ENCODE measurements around the gene PLTP.
"Not testable (repeated sequence)": the region's sequence is repeated elsewhere in the genome, so short reads cannot be mapped to it uniquely, and the experiment has no call there.

The PLTP gene

DNA sequence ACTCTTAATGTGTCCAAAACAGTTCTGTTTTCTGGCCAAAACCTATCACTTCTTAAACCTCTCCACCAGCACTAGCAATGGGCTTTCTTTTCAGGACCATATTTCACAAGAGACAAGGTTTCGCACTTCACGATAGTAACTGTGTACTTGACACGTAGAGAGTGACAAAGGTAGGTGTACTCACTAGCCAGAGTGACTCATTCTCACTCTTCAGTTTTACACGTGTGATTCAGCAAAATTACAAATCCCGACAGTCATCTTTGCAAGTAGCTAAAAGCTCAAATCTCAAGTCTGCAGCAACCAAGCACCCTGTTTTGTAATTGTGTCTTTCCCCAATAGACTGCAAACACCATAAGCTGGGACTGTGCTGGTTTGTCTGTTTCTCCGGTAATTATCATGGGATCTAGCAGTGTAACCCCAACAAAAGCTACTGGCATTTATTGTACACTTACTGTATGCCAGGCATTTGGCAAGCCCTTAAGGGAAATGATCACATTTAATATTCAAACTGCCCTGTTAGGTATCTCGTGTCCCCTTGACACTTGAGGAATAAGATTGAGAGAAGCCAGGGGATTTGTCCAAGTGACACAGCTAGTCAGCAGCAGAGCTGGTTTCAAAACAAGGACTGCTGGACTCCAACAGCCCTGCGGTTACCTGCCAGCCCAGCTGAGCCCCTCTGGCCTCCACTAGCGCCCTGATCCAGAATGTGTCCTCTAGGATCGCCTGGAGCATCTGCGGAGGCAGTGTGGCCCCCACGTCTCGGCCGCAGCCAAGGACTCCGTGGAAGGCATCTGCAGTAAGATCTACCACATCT lies 32.4 kb upstream of the PLTP start:
- no peak for DNase-seq

DNA sequence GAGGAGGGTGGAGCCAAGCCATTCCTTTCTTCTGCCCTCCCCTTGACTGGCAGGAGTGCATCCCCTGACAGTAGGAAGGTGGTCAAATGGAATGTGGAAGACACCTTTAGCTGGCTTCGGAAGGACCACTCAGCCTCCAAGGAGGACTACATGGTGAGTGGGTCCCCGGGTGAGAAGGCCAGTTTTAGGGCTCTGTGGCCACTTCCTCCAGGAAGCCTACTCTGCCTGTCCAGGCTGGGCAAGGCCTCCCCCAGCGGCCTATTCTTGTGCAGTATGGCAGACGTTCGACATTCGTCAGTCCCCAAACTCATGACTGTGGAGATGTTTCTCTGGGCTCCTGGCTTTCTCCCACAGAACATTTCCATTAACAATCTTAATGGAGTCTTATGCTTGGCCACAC lies 31.7 kb upstream of the PLTP start:
- DNase-seq = no peak

DNA sequence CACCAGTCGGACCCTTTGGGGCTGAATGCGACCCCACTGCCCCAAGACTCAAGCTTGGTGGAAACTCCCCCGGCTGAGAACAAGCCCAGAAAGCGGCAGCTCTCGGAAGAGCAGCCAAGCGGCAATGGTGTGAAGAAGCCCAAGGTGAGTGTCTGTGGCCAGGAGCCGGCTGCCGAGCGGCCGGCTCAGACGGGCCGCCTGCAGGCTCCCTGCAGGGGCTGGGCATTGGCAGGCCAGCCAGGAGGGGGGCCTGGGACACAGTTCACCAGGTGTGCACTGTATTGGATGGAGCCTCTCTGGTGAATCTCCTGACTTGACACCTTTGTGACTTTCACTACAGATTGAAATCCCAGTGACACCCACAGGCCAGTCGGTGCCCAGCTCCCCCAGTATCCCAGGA lies 28.5 kb upstream of the PLTP start:
- DNase-seq = no peak

DNA sequence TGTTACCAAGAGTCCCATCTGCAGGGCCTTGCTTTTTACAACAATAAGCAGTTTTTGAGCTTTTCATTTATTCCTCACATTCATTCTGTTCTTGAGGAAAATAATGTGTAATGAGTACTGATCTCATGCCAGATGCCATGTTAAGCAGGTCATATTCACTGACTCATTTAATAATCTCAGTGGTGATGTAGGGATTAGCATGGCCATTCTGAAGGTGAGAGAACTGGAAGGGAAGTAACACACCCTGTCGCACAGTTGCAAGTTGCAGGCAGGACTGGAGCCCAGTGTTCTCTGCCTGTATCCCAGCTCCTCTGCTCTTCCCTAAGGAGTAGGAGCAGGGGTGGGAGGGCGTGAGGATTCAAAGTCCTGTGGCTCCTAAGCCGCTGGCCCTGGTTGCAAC lies 28.1 kb upstream of the PLTP start:
- no peak for DNase-seq

DNA sequence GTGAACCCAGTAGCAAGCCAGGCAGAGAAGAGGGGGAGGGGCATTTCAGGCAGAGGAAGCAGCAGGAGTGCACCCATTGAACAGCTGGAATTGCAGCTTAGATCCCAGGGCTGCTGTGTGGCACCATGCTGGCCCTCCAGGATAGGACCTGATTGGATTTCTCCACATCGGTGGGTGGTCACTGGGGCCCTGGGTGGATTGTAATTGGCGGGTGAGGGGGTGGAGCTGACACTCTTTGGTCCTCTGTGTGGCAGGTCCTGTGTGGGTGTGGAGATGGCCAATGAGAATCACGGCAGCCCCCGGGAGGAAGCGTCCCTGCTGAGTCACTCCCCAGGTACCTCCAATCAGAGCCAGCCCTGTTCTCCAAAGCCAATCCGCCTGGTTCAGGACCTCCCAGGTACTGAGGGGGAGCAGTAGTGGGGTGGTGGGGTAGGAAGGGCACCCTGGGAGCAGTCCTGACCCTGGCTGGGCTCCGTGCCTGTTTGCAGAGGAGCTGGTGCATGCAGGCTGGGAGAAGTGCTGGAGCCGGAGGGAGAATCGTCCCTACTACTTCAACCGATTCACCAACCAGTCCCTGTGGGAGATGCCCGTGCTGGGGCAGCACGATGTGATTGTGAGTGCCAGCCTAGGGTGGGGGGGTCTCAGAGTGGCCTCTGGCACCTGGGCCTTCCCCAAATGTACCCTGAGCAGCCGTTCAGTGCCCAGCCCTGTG lies 26.9 kb upstream of the PLTP start:
- no peak for DNase-seq

DNA sequence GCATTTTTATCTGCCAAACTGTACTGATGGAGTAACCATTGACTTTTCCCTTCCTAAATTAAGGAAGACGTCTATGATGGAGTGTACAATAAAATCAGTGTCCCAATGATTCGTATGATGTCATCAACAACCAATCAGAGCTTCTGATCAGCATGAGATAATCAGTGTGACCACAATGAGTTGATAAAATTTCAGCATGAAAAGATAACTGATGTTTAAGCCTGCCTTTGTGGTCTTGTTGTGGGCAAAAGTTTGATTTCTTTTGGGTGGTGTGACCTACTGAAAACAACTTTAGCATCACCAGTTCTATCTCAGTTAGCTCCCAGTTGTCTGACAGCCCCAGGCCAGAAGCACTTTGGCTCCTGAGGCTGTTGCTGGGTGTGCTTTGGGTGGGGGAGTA lies 25.8 kb upstream of the PLTP start:
- DNase-seq = no peak

DNA sequence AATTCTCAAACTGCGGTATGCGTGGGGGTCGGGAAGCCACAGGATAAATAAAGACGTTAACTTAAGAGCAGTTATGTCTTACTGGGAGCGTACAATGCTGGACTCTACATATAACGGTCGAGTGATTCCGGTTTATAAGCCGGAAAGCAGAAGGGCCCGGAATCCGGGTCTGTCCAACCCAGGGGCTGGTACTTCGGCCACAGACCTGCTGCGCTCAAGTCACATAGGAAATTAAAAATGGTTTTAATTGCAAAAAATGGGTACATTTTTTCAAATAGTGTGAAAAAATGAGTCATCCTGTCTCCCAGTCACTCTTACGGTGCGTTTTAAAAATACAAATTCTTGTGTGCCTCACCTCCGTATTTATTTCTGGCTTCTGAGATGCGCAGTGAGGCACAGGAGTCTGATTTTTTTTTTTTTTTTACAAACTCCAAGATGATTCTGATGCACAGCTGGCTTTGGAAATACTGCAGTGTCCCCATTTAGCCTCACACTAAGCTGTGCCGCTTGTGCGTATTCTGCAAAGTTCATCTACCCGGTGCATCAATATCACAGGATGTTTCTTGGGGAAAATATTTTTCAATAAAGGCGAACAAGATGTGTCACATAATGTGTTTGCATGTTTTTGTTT lies 23.6 kb upstream of the PLTP start:
- DNase-seq = no peak

DNA sequence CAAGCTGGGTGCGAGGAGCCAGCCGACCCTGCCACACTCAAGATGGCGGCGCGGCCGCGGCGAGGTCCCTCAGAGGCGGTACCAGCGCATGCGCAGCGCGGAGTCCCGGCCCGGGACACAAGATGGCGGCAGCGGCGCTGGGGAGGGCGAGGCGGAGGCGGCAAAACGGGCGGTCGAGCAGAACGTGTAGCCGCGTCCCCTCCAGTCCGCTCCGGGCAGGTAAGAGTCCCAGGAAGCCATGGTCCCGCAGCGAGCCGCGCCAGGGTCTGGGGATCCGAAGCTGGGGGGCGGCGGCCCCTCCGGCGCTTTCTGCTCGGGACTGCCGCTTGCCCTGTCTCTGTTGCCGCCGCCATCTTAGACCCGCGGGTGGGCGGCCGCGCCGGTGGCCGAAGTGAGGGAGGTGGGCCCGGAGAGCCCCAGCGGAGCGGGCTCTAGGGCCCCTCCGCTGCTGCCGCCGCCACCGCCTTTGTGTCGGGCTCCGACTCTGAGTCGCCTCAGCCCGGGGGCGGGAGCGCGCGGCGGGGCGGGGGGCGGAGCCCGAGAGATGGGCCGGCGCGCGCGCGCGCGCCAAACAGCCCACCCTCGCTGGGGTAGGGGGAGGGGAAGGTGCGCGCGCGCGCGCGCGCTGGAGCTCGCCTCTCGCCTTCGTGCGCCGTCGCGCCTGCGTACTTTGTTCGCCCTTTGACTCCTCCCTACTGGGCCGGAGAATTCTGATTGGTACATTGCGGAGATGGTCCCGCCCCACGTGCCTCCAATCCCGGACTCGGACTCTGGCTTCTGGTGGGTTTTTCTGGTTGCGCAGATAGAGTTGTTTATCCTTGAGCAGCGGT lies 22.8 kb upstream of the PLTP start, which contains the start of gene PCIF1:
TSS of gene PCIF1 (plus strand) at position 98 of the 830 bp plus-strand sequence. CDS start 4,317 bp downstream, outside the sequence.
- peak; percentile 98 for DNase-seq

DNA sequence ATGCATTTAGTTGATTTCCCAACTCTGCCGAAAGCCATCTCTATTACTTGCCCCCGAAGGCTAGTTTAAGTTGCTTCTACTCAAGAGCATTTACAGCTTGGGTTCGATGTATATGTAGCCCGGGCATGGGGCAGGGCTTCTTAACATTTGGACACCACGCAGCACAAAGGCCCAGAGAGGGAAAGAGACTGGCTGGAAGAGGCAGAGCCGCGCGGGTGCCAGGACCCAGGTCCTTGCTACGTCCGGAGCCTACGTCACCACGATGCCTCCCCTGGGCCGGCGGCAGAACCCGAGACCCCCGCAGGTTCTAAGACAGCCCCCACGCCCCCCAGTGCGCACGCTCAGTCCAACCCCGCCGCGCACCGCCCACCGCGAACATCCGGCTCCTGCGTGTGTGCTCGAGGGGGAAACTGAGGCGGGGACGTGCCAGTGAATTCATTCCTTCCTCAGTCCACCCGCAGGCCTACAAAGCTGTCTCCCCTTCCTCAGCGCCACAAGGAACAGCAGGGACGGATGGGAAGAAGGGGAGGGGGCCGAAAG lies 22.2 kb upstream of the PLTP start:
- peak; percentile 88 for DNase-seq

DNA sequence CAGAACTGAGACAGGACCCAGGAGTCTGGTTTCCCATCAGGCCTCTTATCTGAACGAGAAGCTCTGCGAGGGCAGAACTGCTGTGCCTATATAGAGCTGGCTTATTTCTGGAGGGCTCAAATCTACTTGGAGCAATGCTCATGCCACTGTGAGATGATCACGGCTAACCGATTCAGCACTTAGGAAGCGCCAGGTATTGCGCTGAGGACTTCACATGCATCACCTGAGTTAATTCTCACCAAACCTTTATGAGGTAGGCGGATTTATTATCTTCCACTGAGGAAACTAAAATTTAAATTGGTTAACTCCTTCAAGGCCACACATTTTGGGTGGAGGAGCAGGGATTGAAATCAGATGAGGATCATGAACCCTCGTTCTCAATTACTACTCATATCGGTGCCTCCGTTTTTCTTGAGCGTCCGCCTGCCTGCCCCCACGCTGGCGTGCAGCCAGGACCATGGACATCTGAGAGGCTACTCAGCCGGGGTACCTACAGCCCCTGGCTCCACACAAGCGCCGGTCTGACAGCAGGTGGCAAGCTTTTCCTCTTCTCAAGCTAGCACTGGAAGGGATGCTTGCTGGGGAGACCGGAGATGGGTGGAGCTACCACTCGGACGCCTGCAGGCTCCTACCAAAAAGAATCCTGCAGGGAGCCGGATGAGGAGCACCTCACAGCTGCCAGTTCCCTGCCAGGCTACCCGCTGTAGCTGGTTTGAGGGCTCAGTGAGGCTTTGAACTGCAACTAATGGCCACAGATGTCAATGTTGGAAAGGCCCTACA lies 21.5 kb upstream of the PLTP start:
- DNase-seq = peak; percentile 74

DNA sequence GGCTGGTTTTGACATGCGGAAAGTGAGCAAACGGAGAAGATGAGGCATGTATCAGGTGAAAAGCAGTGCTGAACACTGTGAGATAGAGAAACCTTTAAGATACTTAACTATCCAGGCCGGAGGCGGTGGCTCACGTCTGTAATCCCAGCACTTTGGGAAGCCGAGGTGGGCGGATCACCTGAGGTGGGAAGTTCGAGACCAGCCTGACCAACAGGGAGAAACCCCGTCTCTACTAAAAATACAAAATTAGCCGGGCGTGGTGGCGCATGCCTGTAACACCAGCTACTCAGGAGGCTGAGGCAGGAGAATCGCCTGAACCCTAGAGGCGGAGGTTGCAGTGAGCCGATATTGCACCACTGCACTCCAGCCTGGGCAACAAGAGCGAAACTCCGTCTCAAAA lies 19.7 kb upstream of the PLTP start:
- not testable (repeated sequence) for DNase-seq

DNA sequence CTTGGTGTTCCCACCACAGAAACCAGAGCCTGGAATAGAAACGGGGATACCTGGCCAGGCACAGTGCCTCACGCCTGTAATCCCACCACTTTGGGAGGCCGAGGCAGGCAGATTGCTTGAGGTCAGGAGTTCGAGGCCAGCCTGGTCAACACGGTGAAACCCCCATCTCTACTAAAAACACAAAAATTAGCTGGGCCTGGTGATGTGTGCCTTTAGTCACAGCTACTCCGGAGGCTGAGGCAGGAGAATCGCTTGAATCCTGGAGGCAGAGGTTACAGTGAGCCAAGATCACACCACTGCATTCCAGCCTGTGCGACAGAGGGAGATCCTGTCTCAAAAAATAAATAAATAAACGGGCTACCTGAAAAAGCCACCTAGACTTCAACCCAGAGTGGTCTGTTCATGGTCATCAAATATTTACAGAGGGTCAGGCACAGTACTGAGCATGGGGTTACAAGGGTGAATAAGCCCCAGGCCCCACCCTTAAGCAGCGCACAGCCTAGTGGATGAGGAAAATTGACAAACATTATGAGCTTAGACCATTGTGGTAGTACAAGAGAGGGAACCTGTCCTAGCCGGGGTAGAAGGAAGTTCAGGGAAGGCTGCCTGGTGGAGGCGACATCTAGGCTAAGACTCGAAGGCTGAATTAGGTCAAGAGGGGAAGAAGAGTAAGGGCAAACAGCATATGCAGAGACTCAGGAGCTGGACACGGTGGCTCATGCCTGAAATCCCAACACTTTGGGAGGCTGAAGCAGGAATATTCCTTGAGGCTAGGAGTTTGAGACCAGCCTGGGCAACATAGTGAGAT lies 15.3 kb upstream of the PLTP start:
- no peak for DNase-seq

DNA sequence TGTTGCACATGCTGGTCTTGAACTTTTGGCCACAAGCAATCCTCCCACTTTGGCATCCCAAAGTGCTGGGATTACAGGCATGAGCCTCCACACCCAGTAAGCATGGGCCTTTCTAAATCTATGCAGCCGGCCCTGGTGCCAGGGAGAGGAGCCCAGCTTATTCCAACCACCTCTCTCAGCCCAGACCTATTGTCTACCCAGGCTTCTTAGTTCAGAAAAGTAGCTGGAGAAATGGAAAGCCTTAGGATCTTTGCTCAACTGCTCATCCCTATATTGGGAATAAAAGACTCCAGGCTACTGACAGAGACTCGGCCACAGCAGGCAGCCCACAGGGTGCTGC lies 14.7 kb upstream of the PLTP start:
- no peak for DNase-seq

DNA sequence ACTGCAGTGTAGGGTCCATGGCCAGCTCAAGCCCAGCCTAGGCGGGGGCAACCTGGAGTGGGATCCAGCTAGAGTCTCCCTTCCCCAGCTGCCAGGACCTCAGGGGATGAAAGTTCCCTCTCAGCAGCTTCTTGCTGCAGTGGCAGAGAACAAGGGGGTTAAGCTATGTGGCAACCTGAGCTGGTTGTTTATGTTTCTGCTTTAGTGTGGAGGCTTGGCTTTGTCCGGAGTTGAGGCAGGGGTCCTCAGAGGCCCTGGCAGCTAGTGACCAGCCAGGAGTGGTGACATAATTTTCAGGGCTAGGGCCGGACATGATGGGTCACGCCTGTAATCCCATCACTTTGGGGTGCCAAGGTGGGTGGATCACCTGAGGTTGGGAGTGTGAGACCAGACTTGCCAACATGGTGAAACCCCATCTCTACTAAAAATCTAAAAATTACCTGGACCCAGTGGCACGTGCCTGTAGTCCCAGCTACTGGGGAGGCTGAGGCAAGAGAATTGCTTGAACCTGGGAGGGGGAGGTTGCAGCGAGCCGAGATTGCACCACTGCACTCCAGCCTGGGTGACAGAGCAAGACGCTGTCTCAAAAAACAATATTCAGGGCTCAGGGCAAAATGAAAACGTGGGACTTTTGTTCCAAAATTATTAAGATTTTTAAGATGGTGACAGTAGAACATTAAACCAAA lies 14.0 kb upstream of the PLTP start:
- DNase-seq = no peak

DNA sequence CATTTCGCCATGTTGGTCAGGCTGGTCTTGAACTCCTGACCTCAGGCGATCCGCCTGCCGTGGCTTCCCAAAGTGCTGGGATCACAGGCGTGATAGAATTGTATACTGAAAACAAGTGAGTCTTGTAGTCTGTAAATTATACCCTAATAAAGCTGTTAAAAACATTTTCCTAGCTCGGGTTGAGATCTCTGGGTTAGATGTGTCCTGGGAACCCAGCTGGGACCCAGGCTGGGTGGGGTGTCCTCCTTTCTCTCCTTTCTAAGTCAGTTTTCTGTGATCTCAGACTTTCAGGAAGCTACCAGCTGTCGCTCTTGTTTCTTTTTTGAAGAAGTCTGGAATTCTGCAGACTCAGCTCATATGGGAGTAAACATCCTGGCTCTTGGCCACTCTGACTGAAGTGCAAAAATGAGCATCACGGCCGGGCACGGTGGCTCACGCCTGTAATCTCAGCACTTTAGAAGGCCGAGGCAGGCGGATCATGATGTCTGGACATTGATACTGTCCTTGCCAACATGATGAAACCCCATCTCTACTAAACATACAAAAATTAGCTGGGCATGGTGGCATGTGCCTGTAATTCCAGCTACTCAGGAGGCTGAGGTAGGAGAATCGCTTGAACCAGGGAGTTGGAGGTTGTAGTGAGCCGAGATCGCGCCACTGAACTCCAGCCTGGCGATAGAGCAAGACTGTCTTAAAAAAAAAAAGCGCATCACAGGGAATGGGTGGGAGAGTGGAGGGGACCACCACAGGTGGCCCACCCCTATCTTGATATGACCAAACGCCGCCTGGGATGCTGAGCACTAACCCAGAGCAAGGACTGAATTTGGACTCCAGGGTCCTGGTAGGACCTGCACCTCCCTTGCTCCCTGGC lies 12.7 kb upstream of the PLTP start:
- no peak for DNase-seq

DNA sequence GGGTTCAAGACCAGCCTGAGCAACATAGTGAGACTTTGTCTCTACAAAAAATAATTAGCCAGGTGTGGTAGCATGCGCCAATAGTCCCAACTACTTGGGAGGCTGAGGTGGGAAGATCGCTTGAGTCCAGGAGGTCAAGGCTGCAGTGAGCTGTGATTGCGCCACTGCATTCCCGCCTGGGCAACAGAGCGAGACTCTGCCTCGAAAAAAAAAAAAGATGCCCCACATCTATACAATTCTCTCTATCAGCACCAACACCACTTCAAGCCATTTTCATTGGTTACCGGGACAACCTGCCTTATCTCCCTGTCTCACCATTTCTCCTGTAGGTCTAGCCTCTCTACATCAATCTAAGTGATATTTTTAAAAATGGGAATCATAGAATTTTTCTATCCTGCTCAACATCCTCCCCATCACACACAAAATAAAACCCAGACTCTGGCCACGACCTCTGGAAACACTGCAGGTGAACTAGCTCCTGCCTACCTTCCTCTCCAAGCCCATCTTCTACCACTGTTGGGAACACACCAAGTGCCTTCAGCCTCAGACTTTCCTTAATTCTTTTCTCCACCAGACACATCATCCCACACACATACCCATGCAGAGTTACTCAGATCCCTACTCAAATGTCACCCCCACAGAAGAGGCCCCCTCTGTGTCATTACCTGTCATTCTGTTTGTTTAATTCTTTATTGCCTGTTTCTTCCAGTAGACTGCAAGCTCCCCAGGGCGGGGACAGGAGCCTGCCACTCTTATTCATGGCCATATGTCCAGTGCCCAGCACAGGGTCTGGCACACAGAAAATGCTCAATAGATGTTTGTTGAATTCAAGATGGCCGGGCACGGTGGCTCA lies 9.6 kb upstream of the PLTP start:
- DNase-seq = no peak

DNA sequence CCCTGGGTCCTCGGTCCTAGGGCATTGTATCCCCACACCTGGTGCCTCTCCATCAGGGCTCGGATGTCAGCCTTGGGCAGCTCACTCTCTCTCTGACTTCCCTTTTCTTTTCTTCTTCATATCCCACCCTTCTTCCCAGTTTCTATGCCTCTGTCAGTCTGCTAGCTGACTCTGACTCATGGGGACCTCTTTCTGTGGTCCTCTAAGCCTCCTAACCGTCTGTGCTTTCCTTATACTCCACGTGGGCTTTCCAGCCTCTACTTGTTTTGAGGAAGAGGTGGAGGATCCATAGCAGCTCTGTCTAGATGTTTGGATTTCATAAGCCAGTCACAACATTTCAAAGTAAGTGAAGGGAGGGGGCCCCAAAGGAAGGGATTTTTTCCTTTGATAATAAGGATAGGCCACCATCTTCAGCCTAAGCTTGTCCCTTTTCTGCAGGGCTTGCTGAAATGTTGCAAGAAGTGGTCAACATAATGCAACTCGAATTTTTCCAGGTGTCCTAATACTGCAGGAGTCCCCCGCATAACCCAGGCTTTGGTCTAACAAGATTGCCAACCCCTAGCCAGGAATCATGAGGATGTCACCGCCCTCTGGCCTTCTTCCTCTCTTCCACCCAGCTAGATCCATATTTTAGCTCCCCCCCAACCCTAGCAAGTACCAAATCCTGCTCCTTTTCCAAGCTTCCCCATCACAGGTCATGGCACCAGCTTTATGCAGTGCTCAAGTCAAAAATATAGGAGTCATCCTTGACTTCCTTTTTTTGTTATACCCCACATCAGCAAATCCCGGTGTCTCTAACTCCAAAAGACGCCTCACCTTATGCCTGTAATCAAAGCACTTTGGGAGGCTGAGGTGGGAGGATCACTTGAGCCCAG lies 8.7 kb upstream of the PLTP start:
- no peak for DNase-seq
